H54 (cell line): ENCODE data around the gene ANTXR1.
A peak's percentile ranks its signal among the peaks of the same experiment; 100 is the strongest.

Experiments
- DNase-seq: peaks from one replicate; pipeline ENCODE4 v3.0.0; 2011; ENCODE audit warnings: low spot score, mixed read lengths; ENCODE audit not compliant: insufficient read length
- FAIRE-seq: peaks from 3 replicates; lab custom pipeline; 2011; peaks lifted over from hg19 to GRCh38; lab: Jason Lieb, UNC
- POLR2A ChIP-seq: IDR thresholded peaks from 2 replicates; pipeline ENCODE4 v1.6.1; 2011; ENCODE audit warnings: low read depth, mild to moderate bottlenecking, low read length

ANTXR1 gene

GRCh38 chr2:69033461-69034095, 20.6 kb downstream of the ANTXR1 start:
- no peak for DNase-seq
- FAIRE-seq: no peak
- TF ChIP-seq POLR2A: no peak

- TF ChIP-seq POLR2A: no peak
- no peak for DNase-seq
- FAIRE-seq: no peak
Observed at GRCh38 chr2:69034122-69034521, 21.1 kb downstream of the ANTXR1 start.

- FAIRE-seq (no peak), DNase-seq (no peak)
- TF ChIP-seq POLR2A: no peak
Observed at GRCh38 chr2:69034845-69035244, 21.9 kb downstream of the ANTXR1 start.

GRCh38 chr2:69036926-69037325, 23.9 kb downstream of the ANTXR1 start:
- FAIRE-seq: no peak
- no peak for TF ChIP-seq POLR2A

DNA sequence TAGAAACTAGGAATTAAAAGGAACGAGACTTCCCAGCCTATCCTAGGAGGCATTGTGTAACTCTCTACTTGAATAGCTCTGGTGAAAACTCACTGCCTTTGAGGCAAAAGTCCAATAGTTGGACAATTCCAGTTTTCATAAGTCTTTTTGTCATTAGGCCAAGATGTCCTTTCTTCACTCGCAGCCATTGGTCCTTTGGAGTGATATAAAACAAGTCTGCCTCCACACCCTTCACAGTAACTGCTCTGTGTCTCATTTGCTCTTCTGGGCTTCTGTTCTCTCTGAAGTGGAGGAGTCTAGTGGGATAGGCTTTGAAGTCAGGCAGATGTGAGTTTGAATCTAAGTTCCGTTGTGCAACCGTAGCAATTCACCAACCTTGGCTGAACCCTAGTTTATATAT, 28.2 kb downstream of the ANTXR1 start:
- FAIRE-seq (no peak), DNase-seq (no peak)
- no peak for TF ChIP-seq POLR2A

More at GRCh38 chr2:69036926-69037325, 23.9 kb downstream of the ANTXR1 start:
- DNase-seq: no peak

DNA sequence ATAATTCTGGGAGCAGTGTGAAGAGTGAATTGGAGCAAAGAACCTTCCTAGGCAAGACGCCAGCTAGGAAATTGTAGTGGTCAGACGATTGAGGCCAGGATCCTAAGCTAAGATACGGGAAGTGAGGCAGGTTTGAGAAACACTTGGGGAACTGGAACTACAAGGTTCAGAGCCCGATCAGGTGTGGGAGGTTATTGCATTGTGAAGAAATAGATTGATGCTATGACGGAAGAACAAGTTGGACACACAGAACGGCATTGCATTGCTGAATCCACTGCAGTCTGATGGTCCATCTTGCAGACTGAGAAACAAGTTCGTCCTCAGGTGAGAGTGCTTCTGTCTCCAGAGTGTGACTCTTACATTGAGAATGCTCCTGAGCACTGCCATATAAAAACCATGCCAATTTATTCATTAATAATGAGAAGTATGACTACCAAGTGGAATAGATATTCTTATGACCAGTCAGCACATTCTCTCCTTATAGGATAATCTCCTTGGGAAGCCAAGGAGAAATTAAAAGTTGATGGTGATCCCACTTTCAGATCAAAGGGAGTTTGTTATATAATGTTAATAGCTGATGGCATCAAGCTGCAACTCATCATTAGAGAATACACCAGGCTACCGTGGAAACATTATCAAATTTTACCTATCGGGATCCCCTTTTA, 30.9 kb downstream of the ANTXR1 start:
- DNase-seq (no peak), FAIRE-seq (no peak)
- no peak for TF ChIP-seq POLR2A

DNA sequence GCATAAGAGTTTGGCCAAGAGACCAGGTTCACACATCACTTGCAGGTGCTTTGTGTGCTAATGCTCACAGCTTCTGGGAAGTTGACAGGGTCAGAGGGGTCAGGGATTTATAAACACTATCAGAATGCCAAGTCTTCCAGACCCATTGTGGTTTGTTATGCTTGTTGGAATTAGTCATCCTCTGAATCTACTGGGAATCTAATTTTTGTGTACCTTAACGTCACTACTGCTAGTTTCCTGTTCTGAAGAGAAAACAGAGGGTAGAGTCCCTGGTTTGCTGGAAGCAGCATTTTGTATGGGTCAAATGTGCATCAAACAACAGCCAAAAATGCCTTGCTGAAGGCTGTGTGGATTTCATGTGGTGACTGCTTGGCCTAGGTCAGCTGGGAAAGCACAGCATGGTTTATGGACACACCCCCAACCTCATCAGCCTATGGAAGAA, 33.3 kb downstream of the ANTXR1 start:
- FAIRE-seq: peak; percentile 98
- no peak for TF ChIP-seq POLR2A
- peak; percentile 42 for DNase-seq

DNA sequence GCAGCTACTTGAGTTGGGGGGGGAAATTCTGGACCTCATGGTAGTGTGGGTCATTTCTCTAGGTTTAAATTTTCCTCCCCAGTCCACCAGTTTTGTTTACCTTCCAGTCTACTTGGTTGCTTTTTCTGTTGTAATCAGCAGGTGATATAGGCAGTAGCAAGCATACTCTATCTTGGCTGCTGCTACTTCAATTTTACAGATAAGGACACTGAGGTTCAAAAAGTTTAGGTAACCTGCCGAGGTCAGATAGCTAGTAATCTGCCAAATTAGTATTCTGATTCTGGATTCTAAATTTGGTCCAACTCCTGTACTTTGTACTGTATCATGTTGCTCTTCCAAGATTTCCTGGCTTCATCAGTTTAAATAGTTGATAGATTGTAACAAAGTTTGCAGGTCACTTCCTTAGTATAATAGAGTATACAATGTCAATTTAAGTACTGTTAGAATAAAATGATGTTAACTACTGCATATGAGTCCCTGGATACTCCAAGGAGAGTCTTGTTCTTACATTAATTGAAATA, 34.7 kb downstream of the ANTXR1 start:
- FAIRE-seq (peak; percentile 15), DNase-seq (no peak)
- no peak for TF ChIP-seq POLR2A

DNA sequence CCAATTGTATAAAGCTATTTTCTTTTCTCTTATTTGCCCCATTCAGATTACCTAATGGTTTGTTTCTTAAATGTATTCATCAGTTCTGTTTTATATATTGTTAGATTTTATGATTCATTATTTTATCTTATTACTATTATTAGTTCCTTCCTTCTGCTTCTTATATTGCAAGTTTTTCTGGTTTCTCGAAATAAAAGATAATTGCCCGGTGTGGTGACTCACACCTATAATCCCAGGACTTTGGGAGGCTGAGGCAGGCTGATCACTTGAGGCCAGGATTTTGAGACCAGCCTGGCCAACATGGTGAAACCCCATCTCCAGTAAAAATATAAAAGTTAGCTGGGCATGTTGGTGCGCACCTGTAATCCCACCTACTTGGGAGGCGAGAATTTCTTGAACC, 37.8 kb downstream of the ANTXR1 start:
- DNase-seq (no peak), FAIRE-seq (no peak)
- no peak for TF ChIP-seq POLR2A

DNA sequence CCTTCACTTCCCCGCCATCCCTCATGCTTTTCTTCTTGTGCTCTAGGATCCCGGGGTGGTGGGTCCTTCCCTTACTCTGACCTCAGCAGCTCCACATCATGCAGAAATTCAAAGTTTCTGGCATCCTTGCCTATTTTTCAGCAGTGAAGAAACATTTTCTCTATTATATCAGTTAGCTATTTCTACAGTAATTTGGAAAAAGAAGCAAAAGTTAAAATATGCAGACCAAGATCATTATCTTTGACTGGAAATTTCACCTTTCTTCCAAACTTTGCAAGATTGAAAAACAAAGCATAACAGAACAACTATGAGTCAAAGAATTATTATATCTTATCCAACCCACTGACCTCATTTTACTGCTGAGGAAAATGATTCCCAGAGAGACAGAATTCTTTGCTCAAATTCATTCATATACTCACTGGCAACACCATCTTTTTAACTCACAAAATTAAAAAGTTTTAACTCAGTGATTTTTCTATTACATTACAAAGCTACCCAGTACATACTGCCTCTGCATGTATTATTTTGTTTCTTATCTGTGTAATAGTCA, 40.5 kb downstream of the ANTXR1 start:
- DNase-seq (no peak), FAIRE-seq (peak; percentile 74)
- no peak for TF ChIP-seq POLR2A

GRCh38 chr2:69054431-69054830, 41.5 kb downstream of the ANTXR1 start:
- FAIRE-seq (peak; percentile 60), DNase-seq (no peak)
- TF ChIP-seq POLR2A: no peak

- TF ChIP-seq POLR2A: no peak
- peak; percentile 75 for FAIRE-seq
- DNase-seq: no peak
Observed at GRCh38 chr2:69055688-69056470, 42.9 kb downstream of the ANTXR1 start.

DNA sequence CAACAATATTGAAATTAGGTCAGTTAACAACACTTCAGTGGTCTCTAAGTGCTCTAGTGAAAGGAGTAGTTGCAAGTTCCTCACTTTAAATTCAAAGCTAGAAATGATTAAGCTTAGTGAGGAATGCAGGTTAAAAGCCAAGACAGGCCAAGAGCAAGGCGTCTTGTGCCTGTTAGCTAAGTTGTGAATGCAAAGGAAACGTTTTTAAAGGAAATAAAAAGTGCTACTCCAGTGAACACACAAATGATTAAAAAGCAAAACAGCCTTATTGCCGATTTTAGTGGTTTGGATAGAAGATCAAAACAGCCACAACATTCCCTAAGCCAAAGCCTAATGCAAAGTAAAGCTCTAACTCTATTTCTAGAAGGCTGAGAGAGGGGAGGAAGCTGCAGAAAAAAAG, 44.7 kb downstream of the ANTXR1 start:
- FAIRE-seq: peak; percentile 55
- no peak for TF ChIP-seq POLR2A
- no peak for DNase-seq

- DNase-seq (no peak), FAIRE-seq (no peak)
- TF ChIP-seq POLR2A: no peak
Observed at GRCh38 chr2:69059731-69060290, 46.8 kb downstream of the ANTXR1 start.
